GM18873 (cell line): ENCODE measurements around the gene PLPP1.
"Not testable (repeated sequence)": the region's sequence is repeated elsewhere in the genome, so short reads cannot be mapped to it uniquely, and the experiment has no call there.

Source experiments
- ATAC-seq: cut with Tn5 transposase; IDR thresholded peaks from one replicate; pipeline ENCODE4 v1.9.1; 2021; ENCODE audit warnings: mild to moderate bottlenecking, moderate library complexity, moderate number of reproducible peaks; ENCODE audit not compliant: unreplicated experiment, low FRiP score

PLPP1 gene

GRCh38 chr5:55547781-55548180, 13.0 kb upstream of the PLPP1 start:
- ATAC-seq: no peak

DNA sequence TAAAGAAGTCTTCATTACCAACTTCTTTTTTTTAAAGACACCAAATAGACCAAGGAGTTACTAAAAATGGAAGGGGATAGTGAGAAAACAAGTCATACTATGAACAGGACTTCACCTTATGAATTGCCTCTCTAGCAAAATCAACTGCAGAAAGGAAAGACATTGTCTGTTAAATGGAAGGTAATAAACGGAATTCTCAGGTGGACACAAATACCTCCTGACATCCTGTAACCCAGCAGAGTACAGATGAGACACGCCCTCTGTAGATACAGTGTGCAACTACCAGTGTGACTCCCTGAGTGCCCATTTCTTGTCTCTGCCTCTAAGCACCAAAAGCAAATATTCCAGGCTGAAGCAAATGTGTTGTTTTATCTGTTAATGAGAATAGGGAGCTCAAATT, 12.2 kb upstream of the PLPP1 start:
- ATAC-seq: no peak

DNA sequence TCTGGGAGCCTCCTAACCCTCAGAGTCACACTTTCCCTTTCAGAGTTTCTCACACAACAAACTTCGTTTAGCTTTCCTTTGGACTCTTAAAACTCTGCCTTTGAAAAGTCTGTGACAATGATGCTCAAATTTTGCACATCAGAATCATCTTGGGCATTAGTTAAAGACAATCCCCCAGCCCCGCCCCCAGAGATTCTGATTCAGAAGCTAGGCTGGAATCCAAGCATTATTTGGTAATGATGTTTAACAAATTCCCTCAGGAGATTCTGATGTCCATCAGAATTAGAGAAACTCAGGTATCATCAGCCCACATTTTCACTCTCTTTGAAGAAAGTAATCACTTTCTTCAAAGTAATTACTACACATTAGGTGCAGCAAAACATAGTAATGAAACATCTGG, 9.6 kb upstream of the PLPP1 start:
- ATAC-seq: no peak

DNA sequence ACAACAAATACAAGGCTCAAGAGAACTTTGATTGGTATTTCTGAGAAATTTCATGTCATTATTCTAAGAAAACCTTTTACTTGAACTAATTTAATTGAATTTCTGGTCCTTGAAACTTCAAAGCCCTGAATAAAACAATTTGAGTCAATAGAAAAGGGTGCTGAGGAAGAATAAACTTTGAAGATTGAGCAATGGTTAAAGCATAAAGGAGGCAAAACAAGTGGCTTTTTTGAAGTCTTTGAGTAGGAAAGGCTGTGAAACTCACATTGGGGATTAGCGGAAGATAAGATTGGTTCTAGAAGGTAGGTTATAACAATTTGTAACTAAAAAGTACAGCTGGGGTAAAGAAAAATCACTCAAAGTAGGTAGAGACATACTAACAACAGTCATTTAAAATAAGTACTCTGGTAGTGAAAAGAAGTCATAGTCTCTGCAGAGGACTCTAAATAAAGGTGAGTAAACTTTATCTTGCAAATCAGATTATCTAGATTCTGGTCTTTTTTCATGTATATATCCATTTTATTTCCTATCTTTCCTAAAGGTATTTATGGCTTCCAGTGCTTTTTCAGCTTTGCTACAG, 6.4 kb upstream of the PLPP1 start:
- ATAC-seq: no peak

DNA sequence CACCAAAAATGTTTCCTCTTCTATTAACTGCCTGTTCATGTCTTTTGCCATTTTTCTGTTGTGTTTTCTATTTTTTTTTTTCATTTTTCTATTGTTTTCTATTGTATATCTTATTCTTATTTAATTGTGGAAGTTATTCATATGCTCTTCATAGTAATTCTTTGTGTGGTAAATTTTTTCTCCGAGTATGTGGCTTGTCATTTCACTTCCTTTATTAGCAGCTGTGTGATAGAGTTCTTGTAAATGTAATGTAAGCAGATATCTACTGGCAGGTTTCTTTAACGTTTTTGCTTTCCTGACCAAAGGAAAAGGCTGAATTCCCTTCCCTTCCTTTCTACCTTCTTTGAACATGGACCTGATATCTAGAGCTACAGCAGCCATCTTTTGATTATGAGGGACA, 5.8 kb upstream of the PLPP1 start:
- ATAC-seq: no peak

- no peak for ATAC-seq
These were observed 5.3 kb upstream of the PLPP1 start for GRCh38 chr5:55540024-55540423.

DNA sequence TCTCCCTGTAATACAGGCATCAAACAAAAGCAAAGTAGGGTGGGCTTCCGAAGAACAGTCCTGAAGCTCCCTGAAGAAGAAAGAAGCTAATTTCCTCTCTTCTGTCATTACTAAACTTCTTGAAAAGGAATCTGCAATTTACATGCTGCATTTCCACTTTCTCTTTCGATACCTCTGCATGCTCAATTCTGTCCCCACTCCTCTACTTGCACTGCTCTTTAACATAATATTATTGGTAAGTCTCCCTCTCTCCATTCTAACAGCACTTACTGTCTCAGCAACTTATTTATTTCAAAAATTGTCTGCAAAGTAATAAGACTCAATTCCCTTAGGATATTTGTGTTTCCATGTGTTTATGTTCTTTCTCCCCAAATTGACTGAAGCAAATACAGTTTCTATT, 3.9 kb upstream of the PLPP1 start:
- no peak for ATAC-seq

GRCh38 chr5:55537315-55537714, 2.6 kb upstream of the PLPP1 start:
- ATAC-seq: not testable (repeated sequence)

- ATAC-seq: peak; percentile 1
These were observed 588 bp upstream of the PLPP1 start for GRCh38 chr5:55535199-55535905.

- ATAC-seq: peak; percentile 30
These were observed 986 bp downstream of the PLPP1 start for GRCh38 chr5:55533521-55534435.

GRCh38 chr5:55530669-55531068, 4.1 kb downstream of the PLPP1 start:
- ATAC-seq: no peak

GRCh38 chr5:55524816-55525215, 9.9 kb downstream of the PLPP1 start:
- no peak for ATAC-seq

DNA sequence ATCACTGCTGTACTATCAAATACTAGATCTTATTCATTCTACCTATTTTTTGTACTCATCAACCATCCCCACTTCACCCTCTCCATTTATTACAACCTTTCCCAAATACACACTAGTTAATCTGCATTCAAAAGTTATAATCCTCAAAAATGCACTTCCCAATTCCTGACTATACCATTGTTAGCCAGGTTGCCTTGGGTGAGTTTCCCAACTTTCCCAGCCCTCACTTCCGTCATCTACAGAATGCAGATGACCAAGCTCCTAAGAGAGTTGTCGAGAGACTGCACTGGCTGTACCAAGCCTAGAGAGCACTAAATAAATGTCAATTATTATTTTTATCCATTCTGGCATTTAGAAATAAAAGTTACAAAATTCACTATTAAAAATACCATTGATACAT, 11.5 kb downstream of the PLPP1 start:
- ATAC-seq: no peak

DNA sequence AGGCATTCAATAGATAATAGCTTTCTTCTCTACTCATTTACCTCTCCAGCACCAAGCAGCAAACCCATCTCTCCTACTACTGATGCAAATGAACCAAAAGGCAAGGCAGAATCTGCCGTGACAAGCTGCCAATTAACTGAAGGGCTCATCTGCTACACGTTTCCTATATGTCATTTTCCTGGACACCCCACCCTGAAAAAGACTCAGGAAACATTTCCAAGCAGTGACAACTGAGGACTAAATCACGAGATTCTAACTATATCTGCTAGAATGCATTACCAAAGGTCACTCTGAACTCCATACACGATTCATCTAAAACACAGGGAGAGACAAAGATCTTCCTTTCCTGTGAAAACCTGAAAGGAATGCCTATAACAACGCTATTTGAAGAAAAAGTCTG, 12.9 kb downstream of the PLPP1 start:
- no peak for ATAC-seq

DNA sequence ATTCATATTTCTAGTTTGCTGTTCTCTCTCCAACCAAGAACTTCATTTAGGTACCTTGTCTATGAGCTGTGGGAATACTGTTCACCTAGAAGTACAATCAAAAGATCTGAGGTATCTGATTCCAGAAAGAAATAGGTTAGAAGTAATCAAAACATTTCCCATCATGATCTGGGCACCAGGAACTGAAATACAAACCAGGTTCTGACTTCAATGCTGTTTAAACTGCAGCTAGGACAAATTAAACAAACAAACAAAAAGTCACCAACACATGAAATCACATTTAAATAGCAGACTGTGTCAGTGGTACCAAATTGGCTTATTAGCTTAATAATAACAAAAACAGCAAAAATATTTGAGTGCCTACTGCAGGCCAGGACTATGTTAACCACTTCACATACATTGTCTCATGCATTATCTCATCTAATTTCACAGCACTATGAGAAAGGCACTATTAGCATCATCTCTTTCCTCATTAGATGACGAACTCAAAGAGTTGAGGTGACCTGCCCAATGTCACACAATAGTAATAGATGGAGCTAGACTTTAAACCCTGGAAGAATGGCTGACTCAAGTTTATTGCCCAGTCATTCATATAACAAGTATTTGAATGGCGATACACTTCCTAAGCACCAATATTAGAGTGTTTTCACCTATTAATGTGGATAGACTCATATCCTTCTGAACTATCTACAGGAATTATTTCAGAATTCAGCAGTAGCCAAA, 14.5 kb downstream of the PLPP1 start:
- ATAC-seq: no peak

GRCh38 chr5:55518831-55519390, 15.9 kb downstream of the PLPP1 start:
- no peak for ATAC-seq

- ATAC-seq: no peak
These were observed 17.0 kb downstream of the PLPP1 start for GRCh38 chr5:55517804-55518203.

DNA sequence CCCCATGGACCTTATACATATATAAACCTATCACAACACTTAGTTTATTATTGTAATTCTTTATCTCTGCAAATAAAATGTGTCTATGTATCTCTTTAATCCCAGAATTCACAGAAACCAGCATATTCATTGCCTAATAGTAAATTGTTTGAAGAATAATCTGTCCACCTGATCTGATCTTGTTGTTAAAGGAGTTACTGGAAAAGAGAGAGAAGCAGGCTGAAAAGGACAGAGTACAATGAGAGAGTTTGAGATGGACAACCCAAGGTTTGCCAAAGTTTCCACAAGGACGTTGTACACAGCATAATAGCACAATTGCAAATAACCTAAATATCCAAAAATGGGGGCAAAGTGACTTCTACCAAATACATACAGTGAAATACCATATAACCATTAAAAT, 23.8 kb downstream of the PLPP1 start:
- no peak for ATAC-seq

DNA sequence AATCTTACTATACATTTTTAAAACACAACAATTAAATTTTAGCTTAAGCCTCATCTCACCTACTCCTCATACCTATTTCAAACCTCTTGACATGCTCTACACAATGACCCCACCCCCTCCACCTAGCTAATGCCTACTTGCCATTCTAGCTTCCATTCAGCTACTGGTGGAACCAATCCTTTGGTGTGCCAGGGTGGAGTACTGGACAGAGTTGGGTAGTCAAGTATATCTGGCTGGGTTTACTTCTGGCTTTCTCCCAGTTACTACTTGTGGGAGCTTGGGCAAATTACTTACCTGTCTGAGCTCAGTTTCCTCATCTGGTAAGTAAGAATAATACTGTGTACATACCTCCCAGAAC, 24.3 kb downstream of the PLPP1 start:
- no peak for ATAC-seq

- no peak for ATAC-seq
These were observed 24.8 kb downstream of the PLPP1 start for GRCh38 chr5:55509796-55510522.
